ENCODE measurements around the gene ALKBH6.

DNA sequence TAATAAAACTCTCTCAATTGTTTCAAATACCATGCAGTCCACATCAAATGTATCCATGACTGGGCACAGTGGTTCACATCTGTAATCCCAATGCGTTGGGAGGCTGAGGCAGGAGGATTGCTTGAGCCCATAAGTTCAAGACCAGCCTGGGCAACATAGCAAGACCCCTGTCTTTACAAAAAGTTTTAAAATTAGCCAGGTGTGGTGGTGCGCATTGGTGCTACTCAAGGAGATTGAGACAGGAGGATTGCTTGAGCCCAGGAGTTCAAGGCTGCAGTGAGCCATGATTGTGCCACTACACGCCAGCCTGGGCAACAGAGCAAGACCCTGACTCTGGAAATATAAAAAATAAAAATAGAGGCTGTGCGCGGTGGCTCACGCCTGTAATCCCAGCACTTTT, 13.7 kb upstream of the ALKBH6 start:
- TF ChIP-seq CTCF (IDR thresholded peaks at IDR 0.05) = no peak
- TF ChIP-seq POLR2A (IDR thresholded peaks at IDR 0.05) = no peak
- no peak for TF ChIP-seq EP300 (IDR thresholded peaks at IDR 0.05)

Measured in tibial nerve (tissue), 4 donors.